GM19372 (cell line): ENCODE results near the gene C1orf159.
"Not testable (repeated sequence)": the region's sequence is repeated elsewhere in the genome, so short reads cannot be mapped to it uniquely, and the experiment has no call there.

Source experiments
- ATAC-seq: cut with Tn5 transposase; IDR thresholded peaks from one replicate; pipeline ENCODE4 v1.9.1; 2021; ENCODE audit warnings: mild to moderate bottlenecking, low read depth, moderate library complexity; ENCODE audit not compliant: unreplicated experiment

Gene C1orf159

GRCh38 chr1:1119272-1119890 is 3.5 kb upstream of the C1orf159 start:
- no peak for ATAC-seq

DNA sequence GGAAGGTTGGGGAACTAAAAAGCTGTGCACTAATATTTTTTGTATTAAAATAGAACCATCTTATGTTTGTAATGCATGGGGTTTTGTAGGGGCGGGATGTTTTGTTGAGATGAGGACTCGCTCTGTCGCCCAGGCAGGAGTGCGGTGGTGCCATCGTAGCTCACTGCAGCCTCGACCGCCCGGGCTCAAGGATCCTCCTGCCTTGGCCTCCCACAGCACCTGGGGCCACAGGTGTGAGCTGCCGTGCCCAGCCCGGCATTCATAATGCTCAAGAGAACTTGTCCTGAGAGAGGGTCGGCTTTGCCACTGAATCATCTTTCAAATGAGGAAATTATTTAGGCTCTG is 3.0 kb upstream of the C1orf159 start:
- no peak for ATAC-seq

DNA sequence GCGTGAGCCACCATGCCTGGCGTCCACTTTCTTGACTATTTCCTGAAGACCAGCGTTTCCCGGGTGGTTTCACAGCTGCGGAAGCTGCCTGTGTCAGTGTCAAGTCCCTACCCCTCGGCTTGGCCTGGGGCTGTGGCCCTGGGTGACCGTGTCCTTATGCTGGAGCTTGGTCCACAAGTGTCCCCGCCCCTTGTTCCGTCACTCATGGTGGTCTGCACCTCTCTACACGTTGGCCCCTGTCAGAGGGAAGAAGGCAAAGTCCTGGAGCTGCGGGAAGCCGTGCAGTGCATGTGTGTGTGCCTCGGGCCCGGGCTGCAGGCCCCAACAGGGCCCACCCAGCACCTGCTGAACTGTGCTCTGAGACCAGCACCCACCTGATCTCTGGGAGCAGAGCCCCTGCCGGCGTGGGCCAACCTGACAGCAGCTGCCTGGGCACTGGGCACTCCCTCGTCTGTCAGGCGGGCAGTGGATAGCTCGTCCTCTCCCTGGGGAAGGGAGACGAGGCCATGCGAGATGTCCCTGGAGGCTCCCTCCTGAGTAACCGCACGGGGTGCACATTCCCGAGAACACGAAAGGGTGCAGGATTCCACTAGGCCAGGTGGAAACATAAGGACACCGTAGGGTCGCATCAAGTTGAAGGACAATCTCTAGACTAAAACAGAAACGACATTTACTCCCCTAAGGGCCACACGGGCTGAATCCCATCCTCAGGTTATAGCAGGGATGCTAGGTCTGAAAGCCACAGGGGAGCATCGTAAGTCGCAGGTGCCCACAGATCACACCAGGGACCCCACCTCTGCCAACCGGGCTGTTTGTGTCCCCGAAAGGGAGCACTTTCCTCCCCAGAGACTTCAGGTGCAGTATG is 2.4 kb upstream of the C1orf159 start:
- ATAC-seq: no peak

GRCh38 chr1:1117469-1117831 is 1.6 kb upstream of the C1orf159 start:
- no peak for ATAC-seq

GRCh38 chr1:1116701-1117468 is 996 bp upstream of the C1orf159 start:
- ATAC-seq: no peak

- ATAC-seq: no peak
Measured at GRCh38 chr1:1115136-1115785, 628 bp downstream of the C1orf159 start.

- no peak for ATAC-seq
Measured at GRCh38 chr1:1114431-1114830, 1.5 kb downstream of the C1orf159 start.

DNA sequence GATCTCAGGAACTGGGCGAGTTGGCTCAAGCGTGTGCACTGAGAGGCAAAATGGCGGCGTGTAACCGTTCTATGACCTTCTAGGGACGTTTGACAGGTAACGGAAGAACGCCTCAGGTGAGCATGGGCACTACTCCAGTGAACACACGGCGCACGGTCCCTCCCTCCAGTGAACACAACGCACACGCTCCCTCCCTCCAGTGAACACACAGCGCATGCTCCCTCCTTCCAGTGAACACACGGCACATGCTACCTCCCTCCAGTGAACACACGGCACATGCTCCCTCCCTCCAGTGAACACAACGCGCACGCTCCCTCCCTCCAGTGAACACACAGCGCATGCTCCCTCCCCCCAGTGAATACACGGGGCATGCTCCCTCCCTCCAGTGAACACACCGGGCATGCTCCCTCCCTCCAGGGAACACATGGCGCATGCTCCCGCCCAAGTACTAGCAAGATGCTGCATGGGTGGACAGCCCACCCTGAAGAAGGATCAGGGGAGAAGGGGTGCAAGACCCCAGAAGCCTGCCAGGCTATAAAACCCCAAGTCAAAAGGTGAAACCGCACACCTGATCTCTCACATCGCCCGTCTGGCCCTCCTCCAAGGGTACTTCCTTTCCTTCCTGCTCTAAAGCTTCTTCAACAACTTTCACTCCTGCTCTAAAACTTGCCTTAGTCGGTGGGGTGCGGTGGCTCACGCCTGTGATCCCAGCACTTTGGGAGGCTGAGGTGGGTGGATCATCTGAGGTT is 3.5 kb downstream of the C1orf159 start:
- ATAC-seq: no peak

- no peak for ATAC-seq
Measured at GRCh38 chr1:1111516-1112236, 4.2 kb downstream of the C1orf159 start.

GRCh38 chr1:1110561-1110971 is 5.3 kb downstream of the C1orf159 start:
- ATAC-seq: no peak

DNA sequence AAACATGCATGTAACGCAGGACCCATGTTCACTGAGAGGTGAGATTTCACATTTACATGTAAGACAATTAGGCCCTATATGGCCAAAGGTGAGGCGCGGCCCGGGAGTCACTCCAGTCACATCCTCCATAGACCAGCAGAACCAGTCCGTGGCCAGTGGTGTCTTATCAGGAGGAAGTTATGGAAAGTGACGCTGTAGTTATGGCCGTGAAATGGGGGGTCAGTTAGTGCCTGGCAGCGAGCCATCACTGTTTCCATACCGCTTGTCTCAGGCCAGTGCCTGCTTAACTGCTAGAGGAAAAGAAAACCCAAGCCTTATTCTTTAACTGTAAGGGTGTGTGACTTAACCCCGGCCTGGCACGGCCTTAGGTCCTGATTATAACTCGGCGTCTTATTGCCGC is 6.1 kb downstream of the C1orf159 start:
- ATAC-seq: no peak

DNA sequence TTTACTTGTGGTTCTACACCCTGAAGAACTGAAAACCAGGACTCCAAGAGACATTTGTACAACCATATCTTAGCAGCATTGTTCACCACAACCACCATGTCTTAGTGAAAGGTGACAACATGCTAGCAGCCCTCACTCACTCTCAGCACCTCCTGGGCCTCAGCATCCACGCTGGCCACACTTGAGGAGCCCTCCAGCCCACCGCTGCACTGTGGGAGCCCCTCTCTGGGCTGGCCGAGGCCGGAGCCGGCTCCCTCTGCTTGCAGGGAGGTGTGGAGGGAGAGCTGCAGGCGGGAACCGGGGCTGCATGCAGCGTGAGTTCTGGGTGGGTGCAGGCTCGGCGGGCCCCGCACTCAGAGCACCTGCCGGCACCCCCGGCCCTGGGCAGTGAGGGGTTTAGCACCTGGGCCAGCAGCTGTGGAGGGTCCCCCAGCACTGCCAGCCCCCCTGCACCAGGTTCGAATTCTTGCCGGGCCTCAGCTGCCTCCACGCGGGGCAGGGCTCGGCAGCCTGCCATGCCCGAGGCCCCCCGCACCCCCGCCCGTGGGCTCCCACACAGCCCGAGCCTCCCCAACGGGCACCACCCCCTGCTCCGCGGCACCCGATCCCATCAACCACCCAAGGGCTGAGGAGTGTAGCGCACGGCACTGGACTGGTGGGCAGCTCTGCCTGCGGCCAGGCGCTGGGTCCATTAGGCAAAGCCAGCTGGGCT is 9.2 kb downstream of the C1orf159 start:
- ATAC-seq: no peak

GRCh38 chr1:1104152-1104551 is 11.7 kb downstream of the C1orf159 start:
- ATAC-seq: not testable (repeated sequence)

- no peak for ATAC-seq
Measured at GRCh38 chr1:1101503-1101902, 14.4 kb downstream of the C1orf159 start.

GRCh38 chr1:1100296-1100695 is 15.6 kb downstream of the C1orf159 start:
- no peak for ATAC-seq

DNA sequence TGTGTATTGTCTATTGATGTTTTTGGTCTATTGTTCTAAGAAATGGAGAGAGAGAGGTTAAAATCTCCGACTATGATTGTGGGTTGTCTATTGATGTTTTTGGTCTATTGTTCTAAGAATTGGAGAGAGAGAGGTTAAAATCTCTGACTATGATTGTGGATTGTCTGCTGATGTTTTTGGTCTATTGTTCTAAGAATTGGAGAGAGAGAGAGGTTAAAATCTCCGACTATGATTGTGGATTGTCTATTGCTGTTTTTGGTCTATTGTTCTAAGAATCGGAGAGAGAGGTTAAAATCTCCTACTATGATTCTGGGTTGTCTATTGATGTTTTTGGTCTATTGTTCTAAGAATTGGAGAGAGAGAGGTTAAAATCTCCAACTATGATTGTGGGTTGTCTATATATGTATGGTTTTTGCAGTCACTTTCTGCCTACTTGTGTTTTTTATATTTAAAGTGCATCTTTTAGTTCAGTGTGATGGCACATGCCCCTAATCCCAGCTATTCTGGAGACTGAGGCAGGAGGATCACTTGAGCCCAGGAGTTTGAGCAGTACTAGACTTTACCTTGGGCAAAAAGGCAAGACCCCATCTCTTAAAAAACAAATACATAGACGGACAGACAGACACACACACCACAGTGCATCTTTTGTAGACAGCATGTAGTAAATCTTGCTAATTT is 16.2 kb downstream of the C1orf159 start:
- ATAC-seq: no peak

DNA sequence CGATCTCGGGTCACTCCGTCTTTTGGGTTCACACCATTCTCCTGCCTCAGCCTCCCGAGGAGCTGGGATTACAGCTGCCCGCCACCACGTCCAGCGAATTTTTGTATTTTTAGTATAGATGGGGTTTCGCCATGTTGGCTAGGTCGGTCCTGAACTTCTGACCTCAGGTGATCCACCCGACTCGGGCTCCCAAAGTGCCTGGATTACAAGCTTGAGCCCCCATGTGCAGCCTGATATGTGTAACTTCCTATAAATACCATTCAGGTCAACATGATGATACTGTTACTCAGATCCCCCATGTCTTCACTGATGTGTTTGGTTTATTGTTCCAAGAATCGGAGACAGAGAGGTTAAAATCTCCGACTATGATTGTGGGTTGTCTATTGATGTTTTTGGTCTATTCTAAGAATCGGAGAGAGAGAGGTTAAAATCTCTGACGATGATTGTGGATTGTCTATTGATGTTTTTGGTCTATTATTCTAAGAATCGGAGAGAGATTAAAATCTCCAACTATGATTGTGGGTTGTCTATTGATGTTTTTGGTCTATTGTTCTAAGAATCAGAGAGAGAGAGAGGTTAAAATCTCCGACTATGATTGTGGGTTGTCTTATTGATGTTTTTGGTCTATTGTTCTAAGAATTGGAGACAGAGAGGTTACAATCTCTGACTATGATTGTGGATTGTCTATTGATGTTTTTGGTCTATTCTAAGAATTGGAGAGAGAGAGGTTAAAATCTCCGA is 17.0 kb downstream of the C1orf159 start:
- no peak for ATAC-seq

DNA sequence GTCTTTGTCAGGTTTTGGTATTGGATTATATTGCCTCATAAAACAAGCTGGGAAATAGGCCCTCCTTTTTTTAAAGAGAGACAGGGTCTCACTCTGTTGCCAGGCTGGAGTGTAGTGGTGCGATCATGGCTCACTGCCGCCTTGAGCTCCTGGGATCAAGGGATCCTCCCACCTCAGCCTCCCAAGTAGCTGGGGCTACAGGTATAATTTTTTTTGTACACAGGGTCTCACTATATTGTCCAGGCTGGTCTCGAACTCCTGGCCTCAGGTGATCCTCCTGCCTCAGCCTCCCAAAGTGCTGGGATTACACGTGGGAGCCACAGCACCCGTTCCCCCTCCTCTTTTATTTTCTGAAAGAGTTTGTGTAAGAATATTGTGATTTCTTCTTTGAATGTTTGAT is 19.8 kb downstream of the C1orf159 start:
- ATAC-seq: not testable (repeated sequence)
